Activated CD8-positive, alpha-beta memory T cell treated with anti-CD3 and anti-CD28 coated beads for 36 hours (primary cell): ENCODE data around the gene ZNF175. TPM values are rescaled to one million over a fixed set of nuclear protein-coding genes. Genes with fewer than 3 reads are reported as not detected.

ENCODE experiments used
- CTCF ChIA-PET: fragments of 350-600 bp; sonication (Branson Sonifier 250); formaldehyde crosslinking; loops from one replicate; lab custom pipeline; 2021; ENCODE audit warnings: antibody characterized with exemption; lab: Charles Lee
- POLR2A ChIA-PET: fragments of 350-600 bp; sonication (Branson Sonifier 250); formaldehyde crosslinking; loops from one replicate; lab custom pipeline; 2021; ENCODE audit warnings: antibody characterized with exemption; lab: Charles Lee
- total RNA-seq, 2 experiments: library from RNA; stranded (reverse); gene quantifications; one replicate each; pipeline ENCODE4 v1.2.3, GENCODE V29; 2021

The ZNF175 gene
- total RNA-seq, 2 experiments from 2014 or later = 11.3 to 12.9 TPM

DNA sequence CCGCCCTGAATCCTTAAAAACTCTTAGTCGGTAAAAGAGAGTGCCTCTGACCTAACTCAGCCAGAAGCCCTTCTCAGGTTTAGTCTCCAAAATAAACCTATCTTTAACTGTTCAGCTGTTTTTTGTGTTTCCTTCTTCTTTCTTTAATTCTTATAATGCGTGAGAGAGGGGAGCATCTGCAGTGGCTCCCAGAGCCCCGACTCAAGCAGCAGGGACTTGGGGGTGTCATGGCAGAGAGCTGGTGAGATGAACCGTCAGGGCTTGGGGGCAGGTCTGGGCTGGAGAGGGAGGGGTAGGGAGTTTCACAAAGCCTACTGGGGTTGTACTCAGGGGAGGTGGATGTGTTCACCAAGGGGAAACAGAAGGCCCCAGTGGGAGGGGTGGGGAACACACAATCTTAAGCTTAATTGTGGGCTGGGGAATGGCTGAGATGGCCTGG is 22.9 kb upstream of the ZNF175 start:
- CTCF ChIA-PET = no interaction called here
- POLR2A ChIA-PET = no interaction called here

- POLR2A ChIA-PET = no interaction called here
- CTCF ChIA-PET = no interaction called here
Measured at GRCh38 chr19:51548891-51549305, 22.2 kb upstream of the ZNF175 start.

DNA sequence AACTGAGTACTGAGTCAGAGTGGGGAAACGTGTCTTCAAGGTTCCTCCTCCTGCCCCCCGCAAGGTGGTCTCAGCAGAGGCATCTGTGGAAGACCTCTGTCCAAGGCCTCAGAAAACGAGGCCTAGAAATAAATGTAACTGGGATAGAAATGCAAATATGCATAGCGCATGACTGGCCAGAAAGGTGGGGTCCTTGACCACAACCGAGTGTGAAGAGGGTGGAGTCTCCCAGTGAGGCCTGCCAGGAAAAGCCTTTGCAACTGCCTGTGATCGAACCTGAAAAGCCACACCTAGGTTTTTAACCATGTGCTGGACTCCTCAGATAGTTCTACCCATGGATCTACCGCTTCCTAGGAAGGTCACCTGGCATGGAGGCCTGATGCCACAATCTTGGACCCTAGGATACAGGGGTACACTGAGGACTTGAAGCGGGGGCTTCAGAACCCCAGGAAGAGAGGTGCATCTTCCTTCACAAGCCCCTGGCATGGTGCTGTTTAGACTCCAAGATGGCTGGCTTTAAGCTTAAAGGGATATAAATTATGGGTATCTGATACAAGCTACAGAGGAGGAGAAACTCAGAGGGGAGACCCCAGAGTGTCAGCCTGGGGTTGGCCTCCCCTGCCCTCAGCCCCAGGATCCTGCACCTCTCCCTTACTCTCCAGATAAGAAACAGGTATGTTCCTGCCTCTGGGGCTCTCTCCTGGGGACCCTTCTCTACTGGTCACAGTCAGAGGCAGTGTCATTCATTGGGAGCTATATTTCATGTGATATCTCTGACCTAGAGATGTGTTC is 21.4 kb upstream of the ZNF175 start:
- CTCF ChIA-PET = interaction anchor here (0.5 kb wide), 1 partner anchor 618 kb away, joined by 3 read pairs; no protein-coding TSS in a partner anchor
- POLR2A ChIA-PET = no interaction called here

- CTCF ChIA-PET = interaction anchor here (0.6 kb wide), 1 partner anchor 106 kb away, joined by 3 read pairs; no protein-coding TSS in a partner anchor
- POLR2A ChIA-PET = no interaction called here
Measured at GRCh38 chr19:51550848-51551672, 20.0 kb upstream of the ZNF175 start.

DNA sequence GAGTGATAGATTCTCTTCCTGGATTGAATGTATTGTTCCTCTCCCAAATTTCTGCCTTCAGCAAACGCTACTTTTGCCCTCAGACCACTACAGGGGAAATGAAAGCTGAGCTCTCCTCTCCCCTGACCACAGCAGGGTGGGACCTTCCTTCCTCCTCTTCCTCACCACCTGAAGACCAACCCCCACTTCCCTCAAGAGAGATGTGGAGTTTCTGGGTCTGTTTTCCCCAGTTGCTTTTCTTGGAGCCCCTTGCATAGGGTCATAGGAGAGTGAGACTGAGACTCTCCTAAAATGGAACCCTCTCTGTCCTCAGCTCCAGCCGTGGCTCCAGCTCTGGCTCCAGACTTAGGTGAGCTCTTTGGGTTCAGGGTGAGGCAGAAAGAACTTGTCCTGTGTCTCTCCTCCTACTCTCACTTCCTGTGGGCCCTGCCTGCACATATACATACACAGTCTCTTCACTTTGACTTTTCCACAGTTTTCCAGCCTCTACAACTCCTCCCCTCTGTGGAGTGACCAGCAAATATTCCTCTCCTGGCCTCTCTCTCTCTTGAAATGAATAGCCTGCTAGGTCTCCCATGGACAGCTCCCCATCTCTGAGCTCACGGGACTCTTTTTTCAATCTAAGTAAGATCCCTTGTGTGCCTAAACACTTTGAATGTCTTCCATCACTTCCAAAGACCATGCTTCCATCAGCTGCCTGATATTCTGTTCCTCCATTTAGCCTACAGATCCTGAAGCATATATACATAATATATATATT is 19.2 kb upstream of the ZNF175 start:
- ChIA-PET POLR2A (no interaction called here), CTCF (no interaction called here)

GRCh38 chr19:51552608-51552995 is 18.5 kb upstream of the ZNF175 start:
- POLR2A ChIA-PET = no interaction called here
- CTCF ChIA-PET = no interaction called here

- CTCF ChIA-PET = no interaction called here
Measured at GRCh38 chr19:51552996-51553725, 17.9 kb upstream of the ZNF175 start.

DNA sequence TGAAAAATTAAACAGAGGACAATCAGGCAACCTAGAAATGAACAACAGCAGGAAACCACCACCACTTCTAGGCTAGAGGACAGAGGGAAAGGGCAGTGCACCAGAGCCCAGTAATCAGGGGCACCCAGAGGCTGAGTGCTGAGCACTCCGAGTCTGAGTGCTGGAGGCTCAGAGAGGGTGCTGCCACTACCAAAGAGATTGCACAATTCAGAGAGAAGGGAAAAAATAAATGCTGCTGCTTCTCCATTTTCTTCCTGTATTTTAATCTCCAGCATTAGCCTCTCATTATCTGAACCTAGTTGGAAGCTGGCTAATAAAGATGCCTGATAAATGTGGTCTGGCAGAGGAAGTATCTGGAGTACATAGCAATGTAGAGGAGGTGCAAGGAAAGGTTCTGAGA is 11.8 kb upstream of the ZNF175 start:
- ChIA-PET CTCF (no interaction called here), POLR2A (no interaction called here)

More at GRCh38 chr19:51552996-51553725, 17.9 kb upstream of the ZNF175 start:
- POLR2A ChIA-PET = no interaction called here

GRCh38 chr19:51560339-51560738 is 10.7 kb upstream of the ZNF175 start:
- CTCF ChIA-PET = no interaction called here

GRCh38 chr19:51564791-51565190 is 6.3 kb upstream of the ZNF175 start:
- CTCF ChIA-PET = no interaction called here
- POLR2A ChIA-PET = no interaction called here

More at GRCh38 chr19:51560339-51560738, 10.7 kb upstream of the ZNF175 start:
- POLR2A ChIA-PET = no interaction called here

- ChIA-PET POLR2A (no interaction called here), CTCF (interaction anchor here (0.7 kb wide), 1 partner anchor 92 kb away, joined by 4 read pairs; no protein-coding TSS in a partner anchor)
Measured at GRCh38 chr19:51565583-51565982, 5.5 kb upstream of the ZNF175 start.

DNA sequence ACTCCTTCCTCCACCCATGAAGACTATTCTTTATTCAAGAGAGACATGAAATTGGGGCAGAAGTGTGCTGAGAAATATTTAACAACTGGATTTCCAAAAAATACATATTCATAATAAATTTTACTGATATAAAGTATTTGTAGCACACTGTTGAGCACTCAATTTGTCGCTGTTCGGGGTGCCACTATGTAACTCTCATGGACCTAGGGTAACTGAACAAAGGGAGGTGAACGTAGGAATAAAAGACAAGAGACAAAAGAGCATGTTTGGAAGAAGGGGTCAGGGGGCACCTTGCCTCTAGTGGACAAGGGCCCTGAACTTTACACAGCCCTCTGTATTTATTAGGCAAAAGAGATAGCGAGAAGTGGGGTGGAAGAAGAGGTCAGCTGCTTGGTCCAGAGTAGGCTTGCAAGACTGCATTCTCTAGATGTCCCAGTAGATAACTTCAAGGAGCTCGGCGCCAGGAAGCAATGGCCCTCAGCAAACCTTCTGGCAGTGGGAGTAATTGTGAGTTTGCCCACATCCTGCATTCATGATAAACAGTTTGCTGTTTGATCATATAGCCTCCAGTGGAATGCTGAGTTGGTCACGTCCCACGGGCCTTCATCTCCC is 4.5 kb upstream of the ZNF175 start:
- CTCF ChIA-PET = no interaction called here
- POLR2A ChIA-PET = no interaction called here

DNA sequence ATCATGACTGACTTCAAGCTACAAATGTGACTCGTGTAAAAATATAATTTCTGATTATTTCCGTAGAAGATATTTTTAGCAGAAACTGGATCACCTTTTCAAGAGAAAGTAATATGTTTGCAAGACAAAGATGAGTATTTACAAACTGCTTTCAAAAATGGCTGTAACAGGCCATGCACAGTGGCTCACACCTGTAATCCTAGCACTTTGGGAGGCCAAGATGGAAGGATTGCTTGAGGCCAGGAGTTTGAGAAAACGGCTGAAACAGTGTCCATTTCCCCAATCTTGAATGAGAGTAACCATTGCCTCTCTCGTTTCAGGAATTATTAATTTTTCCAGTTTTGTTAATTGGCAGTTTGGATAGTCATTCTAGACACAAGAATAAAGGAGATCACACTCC is 3.5 kb upstream of the ZNF175 start:
- ChIA-PET CTCF (no interaction called here), POLR2A (no interaction called here)

GRCh38 chr19:51568456-51568855 is 2.6 kb upstream of the ZNF175 start:
- ChIA-PET CTCF (no interaction called here), POLR2A (no interaction called here)

- ChIA-PET POLR2A (no interaction called here), CTCF (no interaction called here)
Measured at GRCh38 chr19:51571599-51571998, 516 bp downstream of the ZNF175 start.

DNA sequence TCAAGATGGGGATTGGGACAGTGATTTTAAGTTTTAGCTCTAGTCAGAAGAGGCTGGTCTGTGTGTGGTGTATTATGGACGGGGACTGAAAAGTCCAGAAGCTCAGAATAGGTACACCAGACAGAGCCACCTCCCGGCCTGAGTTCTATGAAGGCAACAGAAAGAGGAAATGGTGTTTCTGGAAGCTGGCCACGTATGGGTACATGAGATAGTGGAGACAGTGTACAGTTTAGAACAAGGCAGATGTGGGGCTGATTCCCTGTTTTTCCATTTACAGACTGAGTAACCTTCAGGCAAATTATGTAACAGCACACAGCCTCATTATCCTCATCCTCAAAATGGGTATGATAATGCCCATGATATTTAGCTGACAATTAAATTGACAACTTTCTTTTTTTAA is 1.3 kb downstream of the ZNF175 start:
- CTCF ChIA-PET = interaction anchor here (0.8 kb wide), 1 partner anchor 85 kb away, joined by 3 read pairs; no protein-coding TSS in a partner anchor

DNA sequence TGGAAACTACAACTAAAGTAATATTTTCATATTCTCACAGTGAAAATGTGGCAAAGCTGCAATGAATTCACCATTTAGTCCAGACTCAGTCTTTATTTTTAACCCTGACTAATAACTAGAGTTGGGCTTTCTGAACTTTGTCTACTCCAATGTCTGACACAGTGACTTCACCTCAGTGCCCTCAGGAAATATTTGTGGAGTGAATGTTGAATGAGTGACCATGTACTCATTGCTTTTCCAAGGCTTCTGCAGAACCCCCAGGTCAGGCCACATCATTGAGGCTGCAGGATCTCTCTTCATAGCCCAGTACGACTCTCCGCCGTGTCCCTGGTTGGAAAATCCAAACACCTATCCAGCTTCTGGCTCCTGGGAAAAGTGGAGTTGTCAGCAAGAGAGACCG is 1.8 kb downstream of the ZNF175 start:
- POLR2A ChIA-PET = no interaction called here
- CTCF ChIA-PET = interaction anchor here (0.8 kb wide), 1 partner anchor 84 kb away, joined by 3 read pairs; no protein-coding TSS in a partner anchor

More for the DNA sequence above, 1.3 kb downstream of the ZNF175 start:
- POLR2A ChIA-PET = no interaction called here

DNA sequence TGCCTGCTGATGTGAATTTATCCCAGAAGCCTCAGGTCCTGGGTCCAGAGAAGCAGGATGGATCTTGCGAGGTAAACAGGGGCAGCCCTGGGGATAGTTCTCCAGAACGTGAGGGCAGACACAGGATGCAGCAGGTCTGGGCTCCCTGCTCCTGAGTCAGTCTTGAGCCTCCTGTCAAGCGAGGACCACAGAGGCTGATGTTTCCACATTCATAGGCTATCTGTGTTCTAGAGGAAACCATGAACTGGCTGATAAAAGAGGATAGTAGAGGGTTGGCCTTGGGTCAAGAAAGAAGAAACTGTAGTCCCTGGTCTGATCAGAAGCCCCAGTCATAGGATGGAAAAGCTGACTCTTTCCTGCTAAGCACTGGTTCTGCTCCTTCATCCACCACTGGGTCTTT is 2.2 kb downstream of the ZNF175 start:
- ChIA-PET CTCF (interaction anchor here (0.8 kb wide), 1 partner anchor 84 kb away, joined by 3 read pairs; no protein-coding TSS in a partner anchor), POLR2A (no interaction called here)
